HuH-7.5 (cell line): ENCODE measurements around the gene MYL6.
"Not testable (repeated sequence)": the region's sequence is repeated elsewhere in the genome, so short reads cannot be mapped to it uniquely, and the experiment has no call there.

Experiments used
- DNase-seq: peaks from one replicate; pipeline ENCODE4 v3.0.0; 2011; ENCODE audit warnings: low spot score

Gene MYL6

GRCh38 chr12:56189918-56190694, 31.9 kb downstream of the MYL6 start:
- peak; percentile 79 for DNase-seq

- DNase-seq, result no peak
These were observed 32.6 kb downstream of the MYL6 start for GRCh38 chr12:56190695-56191155.

- DNase-seq, result no peak
These were observed 34.4 kb downstream of the MYL6 start for GRCh38 chr12:56192582-56192981.

- peak; percentile 66 for DNase-seq
These were observed 34.9 kb downstream of the MYL6 start for GRCh38 chr12:56193025-56193578.

GRCh38 chr12:56196818-56197550, 38.8 kb downstream of the MYL6 start:
- DNase-seq, result not testable (repeated sequence)

- no peak for DNase-seq
These were observed 39.9 kb downstream of the MYL6 start for GRCh38 chr12:56197921-56198635.

- no peak for DNase-seq
These were observed 40.7 kb downstream of the MYL6 start for GRCh38 chr12:56198836-56199235.

- no peak for DNase-seq
These were observed 44.2 kb downstream of the MYL6 start for GRCh38 chr12:56202366-56202765.

- DNase-seq, result no peak
These were observed 44.7 kb downstream of the MYL6 start for GRCh38 chr12:56202838-56203237.

GRCh38 chr12:56204275-56204674, 46.1 kb downstream of the MYL6 start:
- no peak for DNase-seq

- DNase-seq, result no peak
These were observed 47.3 kb downstream of the MYL6 start for GRCh38 chr12:56205445-56205844.

GRCh38 chr12:56206452-56207166, 48.5 kb downstream of the MYL6 start:
- DNase-seq, result peak; percentile 66

- DNase-seq, result no peak
These were observed 49.8 kb downstream of the MYL6 start for GRCh38 chr12:56208006-56208405.
